Activated CD8-positive, alpha-beta memory T cell treated with anti-CD3 and anti-CD28 coated beads, Interleukin-2, amount 10 ng/mL, durations not matched to agents 7 days and 5 days (primary cell): ENCODE measurements around the gene EIF1. TPM values are rescaled to one million over a fixed set of nuclear protein-coding genes. Genes with fewer than 3 reads are reported as not detected.
"Not testable (repeated sequence)": the region's sequence is repeated elsewhere in the genome, so short reads cannot be mapped to it uniquely, and the experiment has no call there.

ENCODE experiments used
- ATAC-seq: fragments of 150-1000 bp; cut with Tn5 transposase; one replicate; pipeline ENCODE4 v1.10.0; 2021; ENCODE audit warnings: moderate library complexity
- CTCF ChIA-PET: fragments of 350-600 bp; sonication (Branson Sonifier 250); formaldehyde crosslinking; loops from one replicate; lab custom pipeline; 2021; ENCODE audit warnings: antibody characterized with exemption; lab: Charles Lee
- DNase-seq: peaks from one replicate; pipeline ENCODE4 v3.0.0-alpha.2; 2020
- H3K27ac Mint-ChIP-seq: one replicate; pipeline ENCODE4 v1.8.0; 2021; ENCODE audit warnings: mild to moderate bottlenecking, mixed read lengths
- H3K27me3 Mint-ChIP-seq: one replicate; pipeline ENCODE4 v1.8.0; 2021; ENCODE audit warnings: mixed read lengths
- H3K36me3 Mint-ChIP-seq: one replicate; pipeline ENCODE4 v1.8.0; 2021; ENCODE audit warnings: mild to moderate bottlenecking, mixed read lengths
- H3K4me1 Mint-ChIP-seq: one replicate; pipeline ENCODE4 v1.8.0; 2021; ENCODE audit warnings: mixed read lengths
- H3K4me3 Mint-ChIP-seq: one replicate; pipeline ENCODE4 v1.8.0; 2021; ENCODE audit warnings: mild to moderate bottlenecking, moderate library complexity, mixed read lengths
- H3K9me3 Mint-ChIP-seq: one replicate; pipeline ENCODE4 v1.8.0; 2022; ENCODE audit warnings: low read depth, mixed read lengths
- total RNA-seq, 2 experiments: library from RNA; stranded (reverse); gene quantifications; one replicate each; pipeline ENCODE4 v1.2.3, GENCODE V29; 2021

The EIF1 gene
- total RNA-seq = 100 to 1,000 TPM; 593 to 900 TPM

DNA sequence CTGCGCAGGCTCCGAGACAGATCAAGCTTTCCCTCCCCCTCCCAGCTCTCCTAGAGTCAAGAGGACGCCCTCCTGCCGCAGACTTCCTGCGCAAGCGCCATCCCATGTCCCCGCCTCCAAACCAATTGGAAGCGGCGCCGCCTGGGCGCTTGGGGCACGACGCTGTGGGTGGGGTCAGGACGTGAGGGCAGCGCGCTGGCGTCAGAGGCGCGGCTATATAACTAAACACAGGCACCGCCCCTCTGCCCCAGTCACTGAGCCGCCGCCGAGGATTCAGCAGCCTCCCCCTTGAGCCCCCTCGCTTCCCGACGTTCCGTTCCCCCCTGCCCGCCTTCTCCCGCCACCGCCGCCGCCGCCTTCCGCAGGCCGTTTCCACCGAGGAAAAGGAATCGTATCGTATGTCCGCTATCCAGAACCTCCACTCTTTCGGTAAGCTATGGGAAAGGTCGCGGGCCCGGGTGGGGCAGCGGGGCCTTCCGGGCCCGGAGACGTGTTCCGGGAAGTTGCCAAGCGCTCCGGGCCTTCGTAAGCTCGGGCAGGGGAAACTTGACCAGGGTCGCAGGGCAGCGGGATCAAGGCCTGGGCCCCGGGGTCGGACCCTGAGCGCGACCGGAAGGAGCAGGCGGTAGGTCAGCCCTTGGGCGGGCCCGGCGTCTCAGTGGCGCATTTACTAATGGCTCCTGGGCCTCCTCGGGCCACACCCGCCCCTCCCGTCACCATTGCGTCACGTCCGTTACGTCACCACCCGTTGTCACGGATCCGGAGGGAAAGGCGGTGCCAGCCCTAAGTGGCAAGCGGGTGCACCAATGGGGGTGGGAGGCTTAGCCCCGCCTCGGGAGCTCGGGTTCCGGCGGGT is at the start of gene EIF1:
EIF1 (plus strand) TSS at position 245 of the 856 bp plus-strand sequence; CDS start at position 399, 154 bp downstream.
- CTCF ChIA-PET = interaction anchor here (1.0 to 9.9 kb wide), 14 partner anchors 7 to 242 kb away, joined by 3 to 191 read pairs (median 4); partner anchors contain the start of gene ODAD4
- Mint-ChIP-seq H3K4me3 (peak within 1 kb of the TSS; percentile 94), H3K27ac (peak within 1 kb of the TSS; percentile 99), H3K27me3 (no peaks in the 10 kb centered on the region), H3K4me1 (peaks cover 29% of the 10 kb centered on the region), H3K9me3 (no peaks in the 10 kb centered on the region), H3K36me3 (peaks cover 42% of the 10 kb centered on the region)
- ATAC-seq (peak; percentile 77), DNase-seq (peak; percentile 100)

DNA sequence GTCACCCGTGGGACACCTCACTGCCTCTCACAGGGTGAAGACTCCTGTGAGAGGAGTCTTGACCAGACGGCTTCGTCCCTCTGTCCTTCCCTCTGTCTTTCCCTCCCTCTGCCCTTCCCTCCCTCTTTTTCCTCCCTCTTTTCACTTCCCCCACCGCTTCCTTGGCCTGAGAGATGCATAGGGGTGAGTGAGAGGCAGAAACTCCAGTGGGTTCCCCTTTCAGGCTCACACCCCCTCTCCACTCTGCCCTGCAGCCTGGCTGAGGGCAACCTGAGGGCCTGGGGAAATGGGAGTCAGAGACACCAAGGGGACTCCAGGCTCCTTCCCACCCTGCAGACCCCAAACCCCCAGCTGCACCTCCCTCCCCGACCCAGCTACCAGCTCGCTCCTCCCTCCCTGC is 49.7 kb upstream of the EIF1 start:
- CTCF ChIA-PET = interaction anchor here (2.4 to 15.9 kb wide), 2 partner anchors 9 to 27 kb away, joined by 13 to 558 read pairs; no protein-coding TSS in a partner anchor
- H3K4me3 Mint-ChIP-seq = no peak overlapping the region
- no peaks in the 10 kb centered on the region for H3K27me3 Mint-ChIP-seq

DNA sequence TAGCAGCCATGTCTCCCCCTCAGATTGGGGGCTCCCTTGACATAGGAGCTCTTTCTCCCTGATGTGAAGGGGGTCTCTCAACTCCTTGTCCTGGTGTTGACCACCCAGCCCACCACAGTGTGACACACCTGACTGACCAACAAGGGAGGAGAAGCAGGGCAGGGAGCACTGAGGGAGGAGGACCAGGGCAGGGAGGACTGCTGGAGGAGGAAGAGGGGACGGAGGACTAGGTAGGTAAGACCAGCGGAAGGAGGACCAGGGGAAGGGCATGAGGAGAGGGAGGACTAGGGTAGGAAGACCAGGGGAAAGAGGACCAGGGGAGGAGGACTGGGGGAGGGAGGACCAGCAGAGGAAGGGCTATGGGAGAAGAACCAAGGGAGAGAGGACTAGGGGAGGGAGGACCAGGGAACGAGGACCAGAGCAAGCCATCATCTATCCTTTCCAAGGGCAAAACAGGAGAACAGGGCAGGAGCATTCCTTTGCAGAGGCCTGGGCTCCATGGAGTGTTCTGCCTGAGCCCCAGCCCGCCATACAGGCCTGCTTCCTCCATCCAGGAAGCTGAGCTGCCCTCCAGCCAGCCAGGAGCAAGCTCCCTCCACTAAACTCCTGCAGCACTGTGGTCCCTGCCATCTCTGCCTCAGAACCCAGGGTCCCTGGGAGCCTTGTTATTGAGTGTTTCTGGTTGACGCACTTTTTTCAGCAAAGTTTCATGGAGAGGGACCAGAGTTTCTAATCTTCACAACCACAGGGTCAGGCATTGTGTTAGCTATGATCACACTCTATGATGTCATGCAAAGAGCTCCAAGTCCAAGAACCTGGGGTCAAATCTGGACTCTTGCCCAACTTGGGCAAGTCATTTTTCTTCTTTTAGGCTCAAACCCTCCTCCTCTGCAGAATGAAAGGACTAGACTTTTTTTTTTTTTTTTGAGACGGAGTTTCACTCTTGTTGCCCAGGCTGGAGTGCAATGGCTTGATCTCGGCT is 48.9 kb upstream of the EIF1 start:
- DNase-seq (no peak), ATAC-seq (no peak)
- H3K4me1 Mint-ChIP-seq = no peaks in the 10 kb centered on the region
- no peaks in the 10 kb centered on the region for H3K36me3 Mint-ChIP-seq
- no peak overlapping the region for H3K27ac Mint-ChIP-seq
- no peak overlapping the region for H3K4me3 Mint-ChIP-seq
- no peaks in the 10 kb centered on the region for H3K27me3 Mint-ChIP-seq
- CTCF ChIA-PET = interaction anchor here (0.5 to 15.9 kb wide), 3 partner anchors 8 to 88 kb away, joined by 3 to 558 read pairs (median 13); no protein-coding TSS in a partner anchor
- H3K9me3 Mint-ChIP-seq = no peaks in the 10 kb centered on the region

More for the DNA sequence above, 49.7 kb upstream of the EIF1 start:
- no peak for ATAC-seq
- H3K27ac Mint-ChIP-seq = no peak overlapping the region
- H3K9me3 Mint-ChIP-seq = no peaks in the 10 kb centered on the region
- H3K36me3 Mint-ChIP-seq = no peaks in the 10 kb centered on the region
- no peak for DNase-seq
- H3K4me1 Mint-ChIP-seq = no peaks in the 10 kb centered on the region

GRCh38 chr17:41640596-41640995 is 48.1 kb upstream of the EIF1 start:
- not testable (repeated sequence) for H3K4me1 Mint-ChIP-seq, H3K4me3 Mint-ChIP-seq, H3K9me3 Mint-ChIP-seq, H3K27me3 Mint-ChIP-seq, H3K36me3 Mint-ChIP-seq, H3K27ac Mint-ChIP-seq, DNase-seq, ATAC-seq
- CTCF ChIA-PET = interaction anchor here (2.4 to 15.9 kb wide), 2 partner anchors 8 to 25 kb away, joined by 13 to 558 read pairs; no protein-coding TSS in a partner anchor

DNA sequence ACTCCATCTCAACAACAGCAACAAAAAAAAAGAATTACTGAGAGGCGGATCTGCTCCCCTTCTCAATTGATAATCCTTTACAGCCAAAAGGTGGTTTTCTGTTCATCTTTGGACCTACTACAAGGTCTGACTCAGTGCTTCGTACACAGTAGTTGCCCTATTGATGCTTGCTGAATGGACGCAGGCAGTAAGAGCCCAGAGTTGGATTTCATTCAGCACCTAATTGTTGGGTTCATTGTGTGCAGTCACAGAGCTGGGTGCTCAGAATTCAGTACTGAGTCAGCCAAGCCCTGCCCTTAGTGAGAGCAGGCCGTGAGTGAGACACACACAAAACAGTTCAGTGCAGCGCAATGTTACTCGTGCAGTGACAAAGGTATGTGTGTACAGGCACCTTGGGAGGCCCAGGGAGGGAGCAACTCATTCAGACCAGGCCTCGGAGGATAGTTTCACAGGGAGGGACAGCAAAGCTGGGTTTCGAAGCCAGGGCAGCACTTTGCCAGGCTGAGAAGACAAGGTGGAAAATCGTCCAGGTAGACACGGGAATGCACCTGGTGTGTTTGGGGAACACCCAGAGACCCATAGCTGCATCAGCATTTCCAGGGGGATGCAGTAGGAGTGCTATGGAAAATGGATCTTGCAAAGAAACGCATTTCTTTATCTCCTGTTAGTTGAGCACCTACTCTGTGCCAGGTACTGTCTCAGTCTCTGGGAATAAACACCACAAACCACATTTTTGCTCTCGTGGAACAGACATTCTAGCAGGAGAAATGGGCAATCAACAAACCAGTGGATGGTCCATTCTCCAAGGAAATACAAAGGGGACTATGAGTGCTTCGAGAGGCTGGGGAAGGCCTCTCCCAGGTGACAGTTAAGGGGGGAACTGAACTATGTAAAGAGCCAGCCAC is 46.2 kb upstream of the EIF1 start:
- Mint-ChIP-seq H3K27me3 (no peaks in the 10 kb centered on the region), H3K4me3 (no peak overlapping the region), H3K36me3 (no peaks in the 10 kb centered on the region), H3K4me1 (no peaks in the 10 kb centered on the region), H3K9me3 (no peaks in the 10 kb centered on the region), H3K27ac (no peak overlapping the region)
- CTCF ChIA-PET = interaction anchor here (0.8 to 15.9 kb wide), 3 partner anchors 23 to 93 kb away, joined by 3 to 558 read pairs (median 236); no protein-coding TSS in a partner anchor
- no peak for ATAC-seq
- DNase-seq = no peak

DNA sequence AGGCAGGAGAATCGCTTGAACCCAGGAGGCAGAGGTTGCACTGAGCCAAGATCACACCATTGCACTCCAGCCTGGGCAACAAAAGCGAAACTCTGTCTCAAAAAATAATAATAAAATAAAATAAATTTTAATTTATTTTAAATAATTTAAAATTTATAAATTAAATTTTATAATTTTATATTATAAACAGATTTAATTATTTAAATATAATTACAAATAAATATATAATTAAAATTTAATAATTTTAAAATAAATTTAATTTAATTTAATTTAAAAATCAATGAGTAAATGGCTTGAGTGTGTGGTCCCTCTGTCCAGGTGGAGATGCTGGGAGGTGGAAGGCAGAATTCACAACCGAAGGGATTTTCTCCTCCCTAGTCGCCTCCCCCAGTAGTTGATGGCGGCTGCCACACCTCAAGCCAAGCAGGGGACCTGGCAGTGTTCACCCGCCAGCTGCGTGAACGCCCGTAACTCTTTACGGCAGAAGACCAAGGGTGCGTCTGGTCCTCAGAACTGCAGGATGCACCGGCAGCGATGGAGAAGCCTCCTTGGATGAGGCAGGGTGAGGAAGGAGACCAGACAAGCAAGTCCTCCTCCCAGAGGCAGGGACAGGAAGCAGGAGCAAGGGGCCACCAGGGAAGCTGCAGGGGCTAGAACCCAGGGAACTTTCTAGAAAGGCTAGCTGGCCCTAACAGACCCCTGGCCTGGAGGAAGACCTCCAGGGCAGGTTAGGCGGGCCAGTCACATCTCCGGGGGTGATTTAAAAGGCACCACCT is 41.5 kb upstream of the EIF1 start:
- Mint-ChIP-seq H3K27ac (no peak overlapping the region), H3K27me3 (no peaks in the 10 kb centered on the region), H3K4me3 (no peak overlapping the region), H3K9me3 (no peaks in the 10 kb centered on the region), H3K4me1 (peaks cover 8% of the 10 kb centered on the region), H3K36me3 (no peaks in the 10 kb centered on the region)
- no peak for DNase-seq
- ATAC-seq = no peak
- CTCF ChIA-PET = interaction anchor here (0.8 to 15.9 kb wide), 29 partner anchors 7 to 1026 kb away, joined by 3 to 558 read pairs (median 7); no protein-coding TSS in a partner anchor

DNA sequence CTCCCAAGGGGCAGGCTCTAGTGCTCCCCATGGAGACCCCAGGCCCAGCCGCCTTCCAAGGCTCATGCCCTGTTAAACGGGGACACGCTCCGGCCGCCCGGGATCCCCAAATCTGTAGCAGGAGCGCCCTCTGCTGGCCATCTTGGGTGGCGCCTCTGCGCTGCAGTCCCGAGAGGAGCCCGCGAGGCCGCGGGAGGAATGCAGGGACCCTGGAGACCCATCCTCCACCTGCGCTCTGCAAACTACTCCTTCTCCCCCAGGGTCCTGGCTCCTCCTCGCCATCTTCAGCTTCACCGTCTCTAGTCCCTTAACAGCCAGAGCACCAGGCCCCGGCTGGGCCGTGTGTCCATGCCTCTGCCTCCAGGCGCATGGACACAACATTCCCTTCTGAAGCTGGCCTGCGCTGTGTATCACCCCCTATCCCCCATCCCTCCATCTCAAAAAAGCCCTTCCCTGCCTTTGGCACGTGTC is 40.7 kb upstream of the EIF1 start:
- no peaks in the 10 kb centered on the region for H3K9me3 Mint-ChIP-seq
- peak overlapping the region; percentile 30 for H3K4me3 Mint-ChIP-seq
- DNase-seq (peak; percentile 90), ATAC-seq (peak; percentile 82)
- CTCF ChIA-PET = interaction anchor here (0.7 to 15.9 kb wide), 69 partner anchors 8 to 1330 kb away, joined by 3 to 558 read pairs (median 5); partner anchors contain the start of genes EIF1, KLHL10, KRT13 and KRT17
- H3K27me3 Mint-ChIP-seq = no peaks in the 10 kb centered on the region
- no peak overlapping the region for H3K27ac Mint-ChIP-seq
- no peaks in the 10 kb centered on the region for H3K36me3 Mint-ChIP-seq
- H3K4me1 Mint-ChIP-seq = peaks cover 8% of the 10 kb centered on the region

- Mint-ChIP-seq H3K27me3 (no peaks in the 10 kb centered on the region), H3K27ac (peak overlapping the region; percentile 75), H3K4me1 (peaks cover 8% of the 10 kb centered on the region), H3K9me3 (no peaks in the 10 kb centered on the region), H3K36me3 (no peaks in the 10 kb centered on the region), H3K4me3 (peak overlapping the region; percentile 55)
- CTCF ChIA-PET = interaction anchor here (0.5 to 15.9 kb wide), 80 partner anchors 9 to 1574 kb away, joined by 3 to 558 read pairs (median 4); partner anchors contain the start of genes EIF1, KLHL10, KRT13 and KRT15
- DNase-seq = peak; percentile 89
- ATAC-seq = peak; percentile 90
These were observed 40.1 kb upstream of the EIF1 start for GRCh38 chr17:41648411-41649195.

DNA sequence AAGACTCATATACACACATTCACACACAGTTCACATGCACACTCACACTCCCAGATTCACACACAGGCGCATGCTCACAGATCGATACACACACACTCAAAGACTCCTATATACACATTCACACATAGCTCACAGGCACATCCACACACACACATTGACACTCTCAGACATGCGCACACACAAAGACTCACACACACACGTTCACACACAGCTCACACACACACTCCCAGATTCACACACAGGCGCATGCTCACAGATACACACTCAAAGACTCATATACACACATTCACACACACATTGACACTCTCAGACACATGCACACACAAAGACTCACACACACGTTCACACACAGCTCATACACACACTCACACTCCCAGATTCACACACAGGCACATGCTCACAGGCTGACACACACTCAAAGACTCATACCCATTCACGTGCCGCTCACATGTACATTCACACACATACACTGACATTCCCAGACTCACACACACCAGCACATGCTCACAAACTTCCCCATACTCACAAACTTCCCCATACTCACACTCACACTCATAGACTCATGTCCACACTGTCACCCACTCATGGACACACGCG is 38.7 kb upstream of the EIF1 start:
- no peaks in the 10 kb centered on the region for H3K27me3 Mint-ChIP-seq
- no peaks in the 10 kb centered on the region for H3K36me3 Mint-ChIP-seq
- H3K4me1 Mint-ChIP-seq = peaks cover 8% of the 10 kb centered on the region
- H3K9me3 Mint-ChIP-seq = no peaks in the 10 kb centered on the region
- no peak for ATAC-seq
- DNase-seq = no peak
- CTCF ChIA-PET = interaction anchor here (0.7 to 15.9 kb wide), 13 partner anchors 16 to 987 kb away, joined by 3 to 558 read pairs (median 11); partner anchors contain the start of genes EIF1 and KRT36
- no peak overlapping the region for H3K4me3 Mint-ChIP-seq
- no peak overlapping the region for H3K27ac Mint-ChIP-seq

- no peaks in the 10 kb centered on the region for H3K9me3 Mint-ChIP-seq
- ATAC-seq = no peak
- no peak for DNase-seq
- no peak overlapping the region for H3K4me3 Mint-ChIP-seq
- no peaks in the 10 kb centered on the region for H3K36me3 Mint-ChIP-seq
- no peaks in the 10 kb centered on the region for H3K27me3 Mint-ChIP-seq
- H3K27ac Mint-ChIP-seq = no peak overlapping the region
- peaks cover 8% of the 10 kb centered on the region for H3K4me1 Mint-ChIP-seq
- CTCF ChIA-PET = interaction anchor here (1.0 to 15.9 kb wide), 3 partner anchors 15 to 100 kb away, joined by 4 to 558 read pairs (median 236); no protein-coding TSS in a partner anchor
These were observed 37.7 kb upstream of the EIF1 start for GRCh38 chr17:41650794-41651624.
